OCI-LY3 (cell line): ENCODE results near the gene GOLGA6C.
"Not testable (repeated sequence)": the region's sequence is repeated elsewhere in the genome, so short reads cannot be mapped to it uniquely, and the experiment has no call there.

Source experiments
- EZH2phosphoT487 ChIP-seq: fragments of 200-600 bp; shearing (Covaris generic); IDR thresholded peaks from 2 replicates; pipeline ENCODE4 v1.6.1; 2018; ENCODE audit warnings: antibody characterized with exemption, mixed run types, low read depth
- TF ChIP-seq, protein P1 (sequence below): fragments of 200-600, 300-600 bp; sonication (generic); IDR thresholded peaks from 2 replicates; pipeline ENCODE4 v1.5.1; 2014; ENCODE audit warnings: antibody characterized with exemption, low read length, low read depth

- not testable (repeated sequence) for TF ChIP-seq EZH2phosphoT487
- TF ChIP-seq, protein P1, sequence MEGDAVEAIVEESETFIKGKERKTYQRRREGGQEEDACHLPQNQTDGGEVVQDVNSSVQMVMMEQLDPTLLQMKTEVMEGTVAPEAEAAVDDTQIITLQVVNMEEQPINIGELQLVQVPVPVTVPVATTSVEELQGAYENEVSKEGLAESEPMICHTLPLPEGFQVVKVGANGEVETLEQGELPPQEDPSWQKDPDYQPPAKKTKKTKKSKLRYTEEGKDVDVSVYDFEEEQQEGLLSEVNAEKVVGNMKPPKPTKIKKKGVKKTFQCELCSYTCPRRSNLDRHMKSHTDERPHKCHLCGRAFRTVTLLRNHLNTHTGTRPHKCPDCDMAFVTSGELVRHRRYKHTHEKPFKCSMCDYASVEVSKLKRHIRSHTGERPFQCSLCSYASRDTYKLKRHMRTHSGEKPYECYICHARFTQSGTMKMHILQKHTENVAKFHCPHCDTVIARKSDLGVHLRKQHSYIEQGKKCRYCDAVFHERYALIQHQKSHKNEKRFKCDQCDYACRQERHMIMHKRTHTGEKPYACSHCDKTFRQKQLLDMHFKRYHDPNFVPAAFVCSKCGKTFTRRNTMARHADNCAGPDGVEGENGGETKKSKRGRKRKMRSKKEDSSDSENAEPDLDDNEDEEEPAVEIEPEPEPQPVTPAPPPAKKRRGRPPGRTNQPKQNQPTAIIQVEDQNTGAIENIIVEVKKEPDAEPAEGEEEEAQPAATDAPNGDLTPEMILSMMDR, result not testable (repeated sequence)
Observed at GRCh38 chr15:75245741-75246140, 12.4 kb upstream of the GOLGA6C start.
